Measurements from ENCODE around the gene METTL13.

METTL13 gene

GRCh38 chr1:171803045-171803444 is 21.6 kb downstream of the METTL13 start:
- in situ Hi-C loops (cut with MboI; ENCODE audit: low pct_unique_long_range_greater_than_20kb, low sequenced_read_pairs, unreplicated experiment) = loop anchor here (25.0 kb wide), 1 partner anchor 609 kb away; the partner anchor contains the start of gene C1orf105
- DNase-seq (ENCODE audit: low spot score) = no peak
- no peak for TF ChIP-seq CTCF (IDR thresholded peaks at IDR 0.05; ENCODE audit: extremely low read depth, insufficient read depth, missing control alignments)

- TF ChIP-seq CTCF (IDR thresholded peaks at IDR 0.05; ENCODE audit: extremely low read depth, insufficient read depth, missing control alignments) = no peak
Observed at GRCh38 chr1:171803461-171804022, 22.1 kb downstream of the METTL13 start.

GRCh38 chr1:171805395-171806115 is 24.1 kb downstream of the METTL13 start:
- in situ Hi-C loops (cut with MboI; ENCODE audit: low pct_unique_long_range_greater_than_20kb, low sequenced_read_pairs, unreplicated experiment) = loop anchor here (25.0 kb wide), 1 partner anchor 607 kb away; the partner anchor contains the start of gene C1orf105
- no peak for DNase-seq (ENCODE audit: low spot score)
- TF ChIP-seq CTCF (IDR thresholded peaks at IDR 0.05; ENCODE audit: extremely low read depth, insufficient read depth, missing control alignments) = no peak

More at GRCh38 chr1:171803461-171804022, 22.1 kb downstream of the METTL13 start:
- in situ Hi-C loops (cut with MboI; ENCODE audit: low pct_unique_long_range_greater_than_20kb, low sequenced_read_pairs, unreplicated experiment) = loop anchor here (25.0 kb wide), 1 partner anchor 609 kb away; the partner anchor contains the start of gene C1orf105
- DNase-seq (ENCODE audit: low spot score) = no peak

- TF ChIP-seq CTCF (IDR thresholded peaks at IDR 0.05; ENCODE audit: extremely low read depth, insufficient read depth, missing control alignments) = no peak
- DNase-seq (ENCODE audit: low spot score) = no peak
- in situ Hi-C loops (cut with MboI; ENCODE audit: low pct_unique_long_range_greater_than_20kb, low sequenced_read_pairs, unreplicated experiment) = loop anchor here (25.0 kb wide), 1 partner anchor 605 kb away; the partner anchor contains the start of gene C1orf105
Observed at GRCh38 chr1:171807556-171807955, 26.1 kb downstream of the METTL13 start.

- in situ Hi-C loops (cut with MboI; ENCODE audit: low pct_unique_long_range_greater_than_20kb, low sequenced_read_pairs, unreplicated experiment) = loop anchor here (25.0 kb wide), 1 partner anchor 602 kb away; the partner anchor contains the start of gene C1orf105
Observed at GRCh38 chr1:171809834-171810233, 28.4 kb downstream of the METTL13 start.

GRCh38 chr1:171811672-171812071 is 30.2 kb downstream of the METTL13 start:
- in situ Hi-C loops (cut with MboI; ENCODE audit: low pct_unique_long_range_greater_than_20kb, low sequenced_read_pairs, unreplicated experiment) = loop anchor here (25.0 kb wide), 1 partner anchor 601 kb away; the partner anchor contains the start of gene C1orf105
- DNase-seq (ENCODE audit: low spot score) = no peak
- TF ChIP-seq CTCF (IDR thresholded peaks at IDR 0.05; ENCODE audit: extremely low read depth, insufficient read depth, missing control alignments) = no peak

More at GRCh38 chr1:171809834-171810233, 28.4 kb downstream of the METTL13 start:
- no peak for DNase-seq (ENCODE audit: low spot score)
- no peak for TF ChIP-seq CTCF (IDR thresholded peaks at IDR 0.05; ENCODE audit: extremely low read depth, insufficient read depth, missing control alignments)
